ENCODE results near the gene CHRNA4.

CHRNA4 gene

DNA sequence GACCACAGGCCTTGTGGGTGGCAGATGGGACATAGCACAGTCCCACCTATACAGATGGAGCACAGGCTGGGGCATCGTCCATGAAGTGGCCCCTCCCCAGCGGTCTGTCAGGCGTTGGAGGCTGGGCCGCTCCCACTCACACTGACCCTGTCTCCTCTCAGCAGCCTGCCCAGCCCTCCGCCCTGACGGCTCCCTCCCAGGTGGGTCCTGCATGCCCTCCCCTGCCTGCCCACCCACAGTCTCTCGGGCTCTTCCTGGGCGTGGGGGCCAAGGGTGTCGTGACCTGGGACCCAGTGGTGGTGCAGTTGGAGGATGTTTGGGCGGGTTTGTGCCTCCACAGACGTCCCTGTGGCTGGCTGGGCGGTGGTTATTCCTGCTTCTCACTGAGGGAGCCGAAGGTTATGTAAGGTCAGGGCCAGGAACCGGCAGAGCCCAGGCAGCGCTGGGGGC is 45.9 kb downstream of the CHRNA4 start:
- Histone ChIP-seq H3K9me3 (ENCODE audit: control insufficient read depth, insufficient read depth, low read length) (no peaks in the 10 kb centered on the region), H3K36me3 (ENCODE audit: control insufficient read depth, insufficient read depth, low read length) (no peaks in the 10 kb centered on the region), H3K9ac (ENCODE audit: low read depth, low read length) (no peak overlapping the region), H3K4me1 (ENCODE audit: control insufficient read depth, insufficient read depth, low read length) (no peaks in the 10 kb centered on the region), H3K27me3 (ENCODE audit: control insufficient read depth, insufficient read depth, low read length) (no peaks in the 10 kb centered on the region), H3K4me3 (ENCODE audit: low read depth, low read length) (no peak overlapping the region)

DNA sequence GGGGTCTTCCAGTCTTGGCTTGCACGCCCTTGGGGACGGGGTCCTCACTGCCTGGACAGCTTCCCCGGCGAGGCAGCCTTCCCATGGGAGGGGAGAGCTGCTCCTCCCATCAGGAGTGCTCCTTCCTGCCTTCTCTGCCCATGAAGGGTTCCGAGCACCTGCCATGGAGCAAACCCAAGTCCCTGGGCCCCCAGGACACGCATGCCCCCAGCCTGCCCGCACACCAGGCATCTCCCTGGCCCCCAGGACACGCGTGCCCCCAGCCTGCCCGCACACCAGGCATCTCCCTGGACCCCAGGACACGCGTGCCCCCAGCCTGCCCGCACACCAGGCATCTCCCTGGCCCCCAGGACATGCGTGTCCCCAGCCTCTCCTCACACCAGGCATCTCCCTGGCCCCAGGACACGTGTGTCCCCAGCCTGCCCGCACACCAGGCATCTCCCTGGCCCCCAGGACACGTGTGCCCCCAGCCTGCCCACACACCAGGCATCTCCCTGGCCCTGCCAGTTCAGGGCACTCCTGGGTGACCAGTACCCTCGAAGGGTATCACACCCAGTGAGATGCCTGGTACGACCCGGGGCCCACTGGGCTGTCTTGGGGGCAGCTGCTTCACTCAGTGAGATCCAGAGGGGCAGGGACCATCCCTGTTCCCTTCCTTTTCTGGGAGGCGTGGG is 46.4 kb downstream of the CHRNA4 start:
- no peaks in the 10 kb centered on the region for H3K9me3 ChIP-seq (ENCODE audit: control insufficient read depth, insufficient read depth, low read length)
- no peaks in the 10 kb centered on the region for H3K4me1 ChIP-seq (ENCODE audit: control insufficient read depth, insufficient read depth, low read length)
- no peaks in the 10 kb centered on the region for H3K27me3 ChIP-seq (ENCODE audit: control insufficient read depth, insufficient read depth, low read length)
- H3K36me3 ChIP-seq (ENCODE audit: control insufficient read depth, insufficient read depth, low read length) = no peaks in the 10 kb centered on the region
- H3K9ac ChIP-seq (ENCODE audit: low read depth, low read length) = no peak overlapping the region
- H3K4me3 ChIP-seq (ENCODE audit: low read depth, low read length) = no peak overlapping the region

DNA sequence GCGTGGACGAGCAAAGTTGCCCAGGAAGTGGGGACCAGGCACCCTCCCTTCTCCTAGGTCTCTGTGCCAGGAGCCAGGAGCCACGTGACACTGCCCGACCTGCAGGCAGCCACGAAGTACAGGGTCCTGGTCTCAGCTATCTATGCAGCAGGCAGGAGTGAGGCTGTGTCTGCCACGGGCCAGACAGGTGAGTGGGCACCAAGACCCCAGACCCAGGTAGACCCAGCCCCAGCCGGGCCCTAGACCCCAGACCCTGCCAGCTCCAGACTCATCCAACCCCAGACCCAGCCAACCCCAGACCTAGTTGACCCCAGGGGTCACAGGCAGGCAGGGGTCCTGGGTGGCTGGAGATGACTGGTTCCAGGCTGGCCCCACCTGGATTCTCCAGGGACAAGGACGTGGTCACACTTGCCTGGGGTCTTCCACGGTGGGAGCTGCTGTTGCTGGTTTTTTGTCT is 47.1 kb downstream of the CHRNA4 start:
- Histone ChIP-seq H3K36me3 (ENCODE audit: control insufficient read depth, insufficient read depth, low read length) (no peaks in the 10 kb centered on the region), H3K9me3 (ENCODE audit: control insufficient read depth, insufficient read depth, low read length) (no peaks in the 10 kb centered on the region), H3K9ac (ENCODE audit: low read depth, low read length) (no peak overlapping the region), H3K4me1 (ENCODE audit: control insufficient read depth, insufficient read depth, low read length) (no peaks in the 10 kb centered on the region), H3K27me3 (ENCODE audit: control insufficient read depth, insufficient read depth, low read length) (no peaks in the 10 kb centered on the region), H3K4me3 (ENCODE audit: low read depth, low read length) (no peak overlapping the region)

DNA sequence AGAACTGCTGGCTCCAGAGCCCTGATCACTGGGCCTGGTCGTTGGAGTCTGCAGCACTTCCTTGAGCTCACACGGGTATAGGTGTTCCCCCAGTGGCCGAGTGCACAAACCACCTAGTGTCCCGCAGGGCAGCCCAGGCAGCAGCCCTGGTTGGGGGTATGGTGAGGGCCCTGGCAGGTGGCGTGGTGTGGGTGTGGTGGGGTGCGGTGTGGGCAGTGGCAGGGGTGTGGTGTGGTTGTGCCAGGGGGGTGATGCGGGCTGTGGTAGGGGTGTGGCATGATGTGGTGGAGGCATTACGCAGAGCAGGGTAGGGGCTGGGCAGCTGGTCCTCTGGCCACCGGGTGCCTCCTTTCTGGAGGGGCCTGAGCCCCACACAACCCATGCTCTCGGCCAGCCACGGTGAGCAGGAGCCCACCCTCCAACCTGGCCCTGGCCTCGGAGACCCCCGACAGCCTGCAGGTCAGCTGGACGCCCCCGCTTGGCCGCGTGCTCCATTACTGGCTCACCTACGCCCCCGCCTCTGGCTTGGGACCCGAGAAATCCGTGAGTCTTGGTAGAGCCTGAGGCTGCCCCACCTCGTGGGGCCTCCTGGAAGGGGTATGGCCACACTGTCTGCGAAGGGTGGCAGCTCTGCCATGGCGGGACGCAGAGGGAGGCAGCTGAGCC is 47.7 kb downstream of the CHRNA4 start:
- no peak overlapping the region for H3K4me3 ChIP-seq (ENCODE audit: low read depth, low read length)
- H3K4me1 ChIP-seq (ENCODE audit: control insufficient read depth, insufficient read depth, low read length) = no peaks in the 10 kb centered on the region
- no peaks in the 10 kb centered on the region for H3K36me3 ChIP-seq (ENCODE audit: control insufficient read depth, insufficient read depth, low read length)
- H3K9me3 ChIP-seq (ENCODE audit: control insufficient read depth, insufficient read depth, low read length) = no peaks in the 10 kb centered on the region
- H3K9ac ChIP-seq (ENCODE audit: low read depth, low read length) = no peak overlapping the region
- no peaks in the 10 kb centered on the region for H3K27me3 ChIP-seq (ENCODE audit: control insufficient read depth, insufficient read depth, low read length)

DNA sequence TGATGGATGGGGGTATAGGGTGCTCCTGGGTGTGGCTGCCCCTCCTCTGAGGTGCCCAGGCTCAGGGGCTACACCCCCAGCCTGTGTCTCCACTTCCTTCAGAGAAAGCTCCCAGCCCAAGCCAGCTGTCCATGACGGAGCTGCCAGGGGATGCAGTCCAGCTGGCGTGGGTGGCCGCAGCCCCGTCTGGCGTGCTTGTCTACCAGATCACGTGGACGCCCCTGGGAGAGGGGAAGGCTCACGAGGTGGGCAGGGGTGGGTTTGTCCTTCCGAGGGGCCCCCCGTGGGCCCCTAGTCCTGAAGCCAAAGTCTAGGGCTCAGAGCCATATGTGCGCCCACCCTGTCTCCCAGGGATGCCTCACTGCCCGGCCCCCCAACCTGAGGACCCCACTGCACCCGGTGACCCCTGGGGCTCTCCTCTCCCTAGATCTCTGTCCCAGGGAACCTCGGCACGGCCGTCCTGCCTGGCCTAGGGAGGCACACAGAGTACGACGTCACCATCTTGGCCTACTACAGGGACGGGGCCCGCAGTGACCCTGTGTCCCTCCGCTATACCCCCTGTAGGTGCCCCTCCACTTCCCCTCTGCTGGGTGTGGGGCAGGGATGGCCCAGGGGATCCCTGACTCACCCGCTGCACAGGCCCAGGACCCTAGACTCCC is 48.3 kb downstream of the CHRNA4 start:
- Histone ChIP-seq H3K4me1 (ENCODE audit: control insufficient read depth, insufficient read depth, low read length) (no peaks in the 10 kb centered on the region), H3K27me3 (ENCODE audit: control insufficient read depth, insufficient read depth, low read length) (no peaks in the 10 kb centered on the region), H3K9me3 (ENCODE audit: control insufficient read depth, insufficient read depth, low read length) (no peaks in the 10 kb centered on the region), H3K9ac (ENCODE audit: low read depth, low read length) (no peak overlapping the region), H3K4me3 (ENCODE audit: low read depth, low read length) (no peak overlapping the region), H3K36me3 (ENCODE audit: control insufficient read depth, insufficient read depth, low read length) (no peaks in the 10 kb centered on the region)

DNA sequence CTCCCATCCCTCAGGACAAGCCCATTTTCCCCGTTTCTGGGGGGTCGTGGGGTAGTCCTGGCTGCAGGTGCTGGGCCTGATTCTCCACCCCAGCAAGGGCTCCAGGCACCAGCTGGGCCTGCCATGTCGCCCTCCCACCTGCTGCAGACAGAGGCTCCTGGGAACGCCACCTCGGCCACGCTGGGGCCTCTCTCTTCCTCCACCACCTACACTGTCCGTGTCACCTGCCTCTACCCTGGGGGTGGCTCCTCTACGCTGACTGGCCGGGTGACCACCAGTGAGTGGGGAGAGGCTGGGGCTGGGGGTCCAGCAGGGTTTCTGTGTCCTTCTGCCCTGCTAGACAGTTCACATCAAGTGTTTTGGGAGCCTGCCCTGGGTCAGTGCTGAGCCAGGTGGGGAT is 48.9 kb downstream of the CHRNA4 start:
- Histone ChIP-seq H3K36me3 (ENCODE audit: control insufficient read depth, insufficient read depth, low read length) (no peaks in the 10 kb centered on the region), H3K27me3 (ENCODE audit: control insufficient read depth, insufficient read depth, low read length) (no peaks in the 10 kb centered on the region), H3K9me3 (ENCODE audit: control insufficient read depth, insufficient read depth, low read length) (no peaks in the 10 kb centered on the region), H3K4me3 (ENCODE audit: low read depth, low read length) (no peak overlapping the region), H3K4me1 (ENCODE audit: control insufficient read depth, insufficient read depth, low read length) (no peaks in the 10 kb centered on the region), H3K9ac (ENCODE audit: low read depth, low read length) (no peak overlapping the region)

DNA sequence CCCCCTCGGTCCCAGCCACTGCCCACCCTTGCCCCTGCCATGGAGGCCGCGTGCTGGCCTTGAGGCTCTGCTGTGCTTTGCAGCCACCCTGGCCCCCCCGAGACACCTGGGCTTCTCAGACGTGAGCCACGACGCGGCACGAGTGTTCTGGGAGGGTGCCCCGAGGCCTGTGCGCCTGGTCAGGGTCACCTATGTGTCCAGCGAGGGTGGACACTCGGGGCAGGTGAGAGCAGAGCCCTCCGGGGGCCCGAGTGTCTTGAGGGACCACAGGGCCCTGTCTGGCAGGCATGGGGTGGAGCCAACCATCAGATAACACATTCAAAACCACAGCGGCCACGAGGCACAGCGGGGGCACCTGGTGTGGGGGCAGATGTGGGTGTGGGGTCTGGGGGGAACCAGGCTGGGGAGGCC is 49.3 kb downstream of the CHRNA4 start:
- Histone ChIP-seq H3K27me3 (ENCODE audit: control insufficient read depth, insufficient read depth, low read length) (no peaks in the 10 kb centered on the region), H3K4me3 (ENCODE audit: low read depth, low read length) (no peak overlapping the region), H3K9me3 (ENCODE audit: control insufficient read depth, insufficient read depth, low read length) (no peaks in the 10 kb centered on the region), H3K4me1 (ENCODE audit: control insufficient read depth, insufficient read depth, low read length) (no peaks in the 10 kb centered on the region), H3K36me3 (ENCODE audit: control insufficient read depth, insufficient read depth, low read length) (no peaks in the 10 kb centered on the region), H3K9ac (ENCODE audit: low read depth, low read length) (no peak overlapping the region)

DNA sequence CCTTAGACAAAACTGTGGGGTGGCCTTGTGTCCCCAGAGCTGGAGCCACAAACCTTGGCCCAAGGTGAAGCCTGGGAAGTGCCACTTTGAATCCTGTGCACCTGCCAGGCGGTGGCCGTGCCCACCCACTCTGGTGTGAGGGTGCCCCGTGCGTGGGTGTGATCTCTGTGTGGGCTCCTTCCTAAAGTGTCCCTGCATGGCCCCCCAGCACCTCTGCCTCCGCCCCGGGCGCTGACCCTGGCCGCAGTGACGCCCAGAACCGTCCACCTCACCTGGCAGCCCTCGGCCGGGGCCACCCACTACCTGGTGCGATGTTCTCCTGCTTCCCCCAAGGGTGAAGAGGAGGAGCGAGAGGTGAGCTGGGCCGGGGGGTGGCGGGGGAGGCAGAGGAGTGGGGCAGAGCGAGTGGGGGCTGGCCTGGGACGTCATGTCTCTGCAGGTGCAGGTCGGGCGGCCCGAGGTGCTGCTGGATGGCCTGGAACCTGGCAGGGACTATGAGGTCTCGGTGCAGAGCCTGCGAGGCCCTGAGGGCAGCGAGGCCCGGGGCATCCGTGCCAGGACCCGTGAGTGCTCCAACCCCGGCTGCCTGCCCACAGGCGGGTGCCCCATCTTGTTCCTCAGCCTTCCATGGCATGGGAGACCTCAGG is 49.8 kb downstream of the CHRNA4 start:
- H3K4me3 ChIP-seq (ENCODE audit: low read depth, low read length) = no peak overlapping the region
- no peaks in the 10 kb centered on the region for H3K9me3 ChIP-seq (ENCODE audit: control insufficient read depth, insufficient read depth, low read length)
- H3K36me3 ChIP-seq (ENCODE audit: control insufficient read depth, insufficient read depth, low read length) = no peaks in the 10 kb centered on the region
- no peak overlapping the region for H3K9ac ChIP-seq (ENCODE audit: low read depth, low read length)
- H3K27me3 ChIP-seq (ENCODE audit: control insufficient read depth, insufficient read depth, low read length) = no peaks in the 10 kb centered on the region
- H3K4me1 ChIP-seq (ENCODE audit: control insufficient read depth, insufficient read depth, low read length) = no peaks in the 10 kb centered on the region

DNA sequence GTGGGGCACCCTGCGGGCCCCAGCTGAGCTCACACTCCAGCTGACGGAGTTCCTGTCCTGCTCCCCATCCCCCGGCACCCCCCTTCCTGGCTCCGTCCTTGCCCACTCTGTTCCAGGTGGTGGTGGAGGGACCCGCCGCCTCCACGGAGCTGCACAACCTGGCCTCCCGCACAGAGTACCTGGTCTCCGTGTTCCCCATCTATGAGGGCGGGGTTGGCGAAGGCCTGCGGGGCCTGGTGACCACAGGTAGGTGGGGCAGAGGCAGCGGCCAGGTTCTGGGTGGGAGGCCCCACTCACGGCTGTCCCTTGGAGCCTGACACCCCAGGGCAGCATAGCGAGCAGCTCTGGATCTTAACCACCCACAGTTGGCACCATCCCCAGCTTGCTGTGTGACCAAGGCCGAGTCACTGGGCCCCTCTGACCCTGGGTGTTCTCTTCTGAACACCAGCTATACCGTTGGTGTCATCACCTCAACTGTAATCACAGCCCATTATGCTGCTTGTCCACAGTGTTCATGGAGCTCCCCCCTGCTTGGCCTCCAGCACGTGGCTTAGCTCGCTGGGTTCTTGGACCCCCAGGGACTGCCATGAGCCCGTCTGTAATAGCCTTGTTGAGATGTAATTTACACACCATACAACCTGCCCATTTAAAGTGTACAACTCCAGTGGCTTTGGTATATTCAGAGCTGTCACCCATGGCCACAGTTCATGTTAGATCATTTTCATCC is 50.7 kb downstream of the CHRNA4 start:
- Histone ChIP-seq H3K4me1 (ENCODE audit: control insufficient read depth, insufficient read depth, low read length) (no peaks in the 10 kb centered on the region), H3K36me3 (ENCODE audit: control insufficient read depth, insufficient read depth, low read length) (no peaks in the 10 kb centered on the region), H3K9ac (ENCODE audit: low read depth, low read length) (no peak overlapping the region), H3K27me3 (ENCODE audit: control insufficient read depth, insufficient read depth, low read length) (no peaks in the 10 kb centered on the region), H3K9me3 (ENCODE audit: control insufficient read depth, insufficient read depth, low read length) (no peaks in the 10 kb centered on the region), H3K4me3 (ENCODE audit: low read depth, low read length) (no peak overlapping the region)

DNA sequence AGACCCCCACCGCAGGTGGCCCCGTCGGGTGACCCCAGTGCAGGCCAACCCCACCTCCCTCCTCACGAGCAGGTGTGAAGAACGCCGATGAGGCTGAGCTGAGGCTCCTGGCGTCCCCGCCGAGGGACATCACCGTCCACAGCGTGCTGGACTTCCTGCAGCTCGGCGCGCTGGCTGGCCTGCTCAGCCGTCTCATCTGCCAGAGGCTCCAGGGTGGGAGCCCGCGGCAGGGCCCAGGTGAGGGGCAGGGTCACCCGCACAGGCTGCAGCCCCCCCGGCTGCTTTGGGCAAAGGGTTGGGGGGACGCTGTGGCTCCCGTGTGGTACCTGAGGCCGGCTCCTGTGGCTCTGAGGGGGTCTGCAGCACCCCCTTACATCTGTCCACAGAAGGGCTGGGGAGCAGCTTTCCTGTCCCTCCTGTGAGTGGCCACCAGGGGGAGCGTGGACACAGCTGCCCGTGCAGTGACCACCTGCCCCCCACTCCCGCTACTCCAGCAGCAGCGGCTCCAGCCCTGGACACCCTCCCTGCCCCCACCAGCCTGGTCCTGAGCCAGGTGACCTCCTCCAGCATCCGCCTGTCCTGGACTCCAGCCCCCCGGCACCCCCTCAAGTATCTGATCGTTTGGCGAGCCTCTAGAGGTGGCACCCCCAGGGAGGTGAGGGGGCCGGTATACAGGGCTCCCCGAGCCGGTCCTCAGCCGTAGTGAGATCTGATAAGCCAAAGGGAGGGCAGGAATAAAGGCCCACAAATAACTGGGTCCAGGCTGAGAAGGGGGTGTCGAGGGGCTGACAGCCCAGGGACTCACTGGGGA is 51.7 kb downstream of the CHRNA4 start:
- H3K9ac ChIP-seq (ENCODE audit: low read depth, low read length) = no peak overlapping the region
- H3K27me3 ChIP-seq (ENCODE audit: control insufficient read depth, insufficient read depth, low read length) = no peaks in the 10 kb centered on the region

More for the DNA sequence above, 51.7 kb downstream of the CHRNA4 start:
- Histone ChIP-seq H3K9me3 (ENCODE audit: control insufficient read depth, insufficient read depth, low read length) (no peaks in the 10 kb centered on the region), H3K36me3 (ENCODE audit: control insufficient read depth, insufficient read depth, low read length) (no peaks in the 10 kb centered on the region), H3K4me3 (ENCODE audit: low read depth, low read length) (no peak overlapping the region), H3K4me1 (ENCODE audit: control insufficient read depth, insufficient read depth, low read length) (no peaks in the 10 kb centered on the region)
